A549 (cell line): ENCODE results near the gene CADM2.

Source experiments
- HEYL ChIP-seq: fragments of 250-450 bp; sonication (Bioruptor Pico); IDR thresholded peaks from 2 replicates; pipeline ENCODE4 v1.8.0; 2021; ENCODE audit warnings: mild to moderate bottlenecking, moderate library complexity
- JUNB ChIP-seq: fragments of >200 bp; sonication (Bioruptor Twin); formaldehyde crosslinking; IDR thresholded peaks from 2 replicates; pipeline ENCODE4 v1.6.1; 2016
- NR3C1 ChIP-seq: fragments of >200 bp; sonication (Bioruptor Twin); formaldehyde crosslinking; IDR thresholded peaks from 3 replicates; pipeline ENCODE4 v1.6.1; 2017
- RAD21 ChIP-seq, 2 experiments: fragments of >200 bp in 1 of 2; sonication (Bioruptor Twin) in 1 of 2; formaldehyde crosslinking in 1 of 2; IDR thresholded peaks in 1 of 2; conservative IDR thresholded peaks in 1 of 2; 2 replicates in 1 of 2; 3 replicates in 1 of 2; pipeline ENCODE4 v1.6.1; 2012 to 2018; ENCODE audit warnings: inconsistent platforms in 1 of 2
- SMC3 ChIP-seq: fragments of >200 bp; sonication (Bioruptor Twin); formaldehyde crosslinking; IDR thresholded peaks from 3 replicates; pipeline ENCODE4 v1.6.1; 2018; ENCODE audit warnings: inconsistent platforms
- TF ChIP-seq, protein P1 (sequence below): fragments of >200 bp; sonication (Bioruptor Twin); formaldehyde crosslinking; IDR thresholded peaks from 3 replicates; pipeline ENCODE4 v1.5.1; 2016
- TF ChIP-seq, protein P2 (sequence below): fragments of 200-600 bp; sonication (generic); IDR thresholded peaks from 2 replicates; pipeline ENCODE4 v1.6.1; 2016; ENCODE audit warnings: antibody characterized with exemption, mild to moderate bottlenecking, moderate library complexity
- TF ChIP-seq, protein P3 (sequence below): IDR thresholded peaks from 2 replicates; pipeline ENCODE4 v1.6.1; 2012

DNA sequence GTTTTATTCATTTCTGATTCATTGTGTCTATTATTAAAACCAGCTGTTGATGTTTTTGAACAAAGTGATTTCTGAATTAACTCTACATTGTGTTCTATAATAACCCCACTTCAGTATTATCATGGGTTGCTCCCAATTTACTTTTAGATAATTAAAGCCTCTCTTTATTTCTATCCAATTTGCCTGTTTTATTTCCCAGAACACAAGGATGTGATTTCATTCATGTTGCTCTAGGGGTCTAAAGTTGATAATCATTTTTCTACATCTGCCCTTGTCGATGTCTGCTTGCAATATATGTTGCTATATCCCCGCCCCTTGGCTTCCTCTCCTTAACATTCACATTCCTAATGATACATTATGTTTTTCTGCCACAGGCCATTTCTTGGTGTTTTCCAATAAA, 747.3 kb downstream of the CADM2 start:
- TF ChIP-seq, protein P1, sequence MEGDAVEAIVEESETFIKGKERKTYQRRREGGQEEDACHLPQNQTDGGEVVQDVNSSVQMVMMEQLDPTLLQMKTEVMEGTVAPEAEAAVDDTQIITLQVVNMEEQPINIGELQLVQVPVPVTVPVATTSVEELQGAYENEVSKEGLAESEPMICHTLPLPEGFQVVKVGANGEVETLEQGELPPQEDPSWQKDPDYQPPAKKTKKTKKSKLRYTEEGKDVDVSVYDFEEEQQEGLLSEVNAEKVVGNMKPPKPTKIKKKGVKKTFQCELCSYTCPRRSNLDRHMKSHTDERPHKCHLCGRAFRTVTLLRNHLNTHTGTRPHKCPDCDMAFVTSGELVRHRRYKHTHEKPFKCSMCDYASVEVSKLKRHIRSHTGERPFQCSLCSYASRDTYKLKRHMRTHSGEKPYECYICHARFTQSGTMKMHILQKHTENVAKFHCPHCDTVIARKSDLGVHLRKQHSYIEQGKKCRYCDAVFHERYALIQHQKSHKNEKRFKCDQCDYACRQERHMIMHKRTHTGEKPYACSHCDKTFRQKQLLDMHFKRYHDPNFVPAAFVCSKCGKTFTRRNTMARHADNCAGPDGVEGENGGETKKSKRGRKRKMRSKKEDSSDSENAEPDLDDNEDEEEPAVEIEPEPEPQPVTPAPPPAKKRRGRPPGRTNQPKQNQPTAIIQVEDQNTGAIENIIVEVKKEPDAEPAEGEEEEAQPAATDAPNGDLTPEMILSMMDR = no peak
- TF ChIP-seq, protein P2, sequence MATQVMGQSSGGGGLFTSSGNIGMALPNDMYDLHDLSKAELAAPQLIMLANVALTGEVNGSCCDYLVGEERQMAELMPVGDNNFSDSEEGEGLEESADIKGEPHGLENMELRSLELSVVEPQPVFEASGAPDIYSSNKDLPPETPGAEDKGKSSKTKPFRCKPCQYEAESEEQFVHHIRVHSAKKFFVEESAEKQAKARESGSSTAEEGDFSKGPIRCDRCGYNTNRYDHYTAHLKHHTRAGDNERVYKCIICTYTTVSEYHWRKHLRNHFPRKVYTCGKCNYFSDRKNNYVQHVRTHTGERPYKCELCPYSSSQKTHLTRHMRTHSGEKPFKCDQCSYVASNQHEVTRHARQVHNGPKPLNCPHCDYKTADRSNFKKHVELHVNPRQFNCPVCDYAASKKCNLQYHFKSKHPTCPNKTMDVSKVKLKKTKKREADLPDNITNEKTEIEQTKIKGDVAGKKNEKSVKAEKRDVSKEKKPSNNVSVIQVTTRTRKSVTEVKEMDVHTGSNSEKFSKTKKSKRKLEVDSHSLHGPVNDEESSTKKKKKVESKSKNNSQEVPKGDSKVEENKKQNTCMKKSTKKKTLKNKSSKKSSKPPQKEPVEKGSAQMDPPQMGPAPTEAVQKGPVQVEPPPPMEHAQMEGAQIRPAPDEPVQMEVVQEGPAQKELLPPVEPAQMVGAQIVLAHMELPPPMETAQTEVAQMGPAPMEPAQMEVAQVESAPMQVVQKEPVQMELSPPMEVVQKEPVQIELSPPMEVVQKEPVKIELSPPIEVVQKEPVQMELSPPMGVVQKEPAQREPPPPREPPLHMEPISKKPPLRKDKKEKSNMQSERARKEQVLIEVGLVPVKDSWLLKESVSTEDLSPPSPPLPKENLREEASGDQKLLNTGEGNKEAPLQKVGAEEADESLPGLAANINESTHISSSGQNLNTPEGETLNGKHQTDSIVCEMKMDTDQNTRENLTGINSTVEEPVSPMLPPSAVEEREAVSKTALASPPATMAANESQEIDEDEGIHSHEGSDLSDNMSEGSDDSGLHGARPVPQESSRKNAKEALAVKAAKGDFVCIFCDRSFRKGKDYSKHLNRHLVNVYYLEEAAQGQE = no peak
- no peak for TF ChIP-seq SMC3
- TF ChIP-seq, protein P3, sequence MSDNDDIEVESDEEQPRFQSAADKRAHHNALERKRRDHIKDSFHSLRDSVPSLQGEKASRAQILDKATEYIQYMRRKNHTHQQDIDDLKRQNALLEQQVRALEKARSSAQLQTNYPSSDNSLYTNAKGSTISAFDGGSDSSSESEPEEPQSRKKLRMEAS = no peak
- TF ChIP-seq RAD21 (conservative IDR thresholded peaks at IDR 0.05 in 1 of 2, IDR thresholded peaks at IDR 0.05 in 1 of 2) = no peak
- no peak for TF ChIP-seq JUNB
- no peak for TF ChIP-seq NR3C1
- no peak for TF ChIP-seq HEYL
